Measurements from ENCODE around the gene ZNF423.

GRCh38 chr16:49750341-49751000 is 105.4 kb downstream of the ZNF423 start:
- TF ChIP-seq YY1 (IDR thresholded peaks at IDR 0.05; ENCODE audit: insufficient read depth, insufficient read length), result no peak
- TF ChIP-seq ZNF274 (IDR thresholded peaks at IDR 0.05; ENCODE audit: low read depth, low read length), result no peak
